Heart left ventricle (tissue), 16 donors: ENCODE data around the gene ATP1A2. TPM values are rescaled to one million over a fixed set of nuclear protein-coding genes. Genes with fewer than 3 reads are reported as not detected.
A peak's percentile ranks its signal among the peaks of the same experiment; 100 is the strongest.

ENCODE experiments used
- ATAC-seq, 4 donors: fragments of 200-7000 bp; cut with Tn5 transposase; one replicate each; pipeline ENCODE4 v1.9.1; 2020 to 2022; ENCODE audit warnings: moderate library complexity in 4 of 4, mild to moderate bottlenecking in 3 of 4, moderate number of reproducible peaks in 1 of 4
- DNase-seq, 5 donors: peaks; one replicate each; pipeline ENCODE4 v3.0.0-alpha.2; 2020
- H3K27ac ChIP-seq, 12 donors: fragments of 200-600 bp; sonication (generic) in 4 of 12; one replicate each; pipeline versions ENCODE4 v1.5.0 to v1.8.0; 2016 to 2022; ENCODE audit warnings: mild to moderate bottlenecking in 2 of 12
- H3K27me3 ChIP-seq, 9 donors: fragments of 200-600 bp; sonication (generic) in 2 of 9; one replicate each; pipeline versions ENCODE4 v1.5.1 to v1.8.0; 2016 to 2022; ENCODE audit warnings: mild to moderate bottlenecking in 3 of 9
- H3K36me3 ChIP-seq, 9 donors: fragments of 200-600 bp; sonication (generic) in 2 of 9; one replicate each; pipeline versions ENCODE4 v1.5.0 to v1.8.0; 2018 to 2022; ENCODE audit warnings: mild to moderate bottlenecking in 2 of 9
- H3K4me1 ChIP-seq, 12 donors: fragments of 200-600 bp; sonication (generic) in 4 of 12; one replicate each; pipeline versions ENCODE4 v1.5.0 to v1.8.0; 2016 to 2022; ENCODE audit warnings: mild to moderate bottlenecking in 3 of 12
- H3K4me3 ChIP-seq, 12 donors: fragments of 200-600 bp; sonication (generic) in 4 of 12; one replicate each; pipeline versions ENCODE4 v1.5.0 to v1.8.0; 2017 to 2022; ENCODE audit warnings: mild to moderate bottlenecking in 9 of 12, moderate library complexity in 4 of 12
- H3K9me3 ChIP-seq, 12 donors: fragments of 200-600 bp; sonication (generic) in 4 of 12; one replicate each; pipeline versions ENCODE4 v1.5.0 to v1.8.0; 2016 to 2022; ENCODE audit warnings: mild to moderate bottlenecking in 1 of 12
- CTCF ChIP-seq, 12 donors: fragments of 200-600 bp; sonication (generic) in 4 of 12; IDR thresholded peaks; one replicate each; pipeline versions ENCODE4 v1.5.0 to v1.8.0; 2018 to 2022; ENCODE audit warnings: antibody characterized with exemption in 12 of 12, mild to moderate bottlenecking in 5 of 12
- POLR2A ChIP-seq, 2 donors: fragments of 450-650 bp; IDR thresholded peaks; one replicate each; pipeline ENCODE4 v1.6.1; 2017; ENCODE audit warnings: antibody characterized with exemption in 2 of 2, mild to moderate bottlenecking in 2 of 2, moderate library complexity in 2 of 2
- WGBS, 4 donors: extraction: QIAGEN DNeasy Blood & Tissue Kit in 2 of 4; methylation state at CpG; one replicate each; pipeline versions ENCODE4 v1.1.5 to v1.1.7; 2013 to 2018; 5-methylcytosine and 5-hydroxymethylcytosine counted together
- intact Hi-C, 10 donors: fragments of 100-400 bp; cut with DNase I; formaldehyde crosslinking; loops; one replicate each; pipeline versions ENCODE4 v1.11.1 to v1.14.2; 2022
- polyA plus RNA-seq, 2 donors: library from polyadenylated mRNA; stranded (reverse); fragments of 200-250 nt; gene quantifications; one replicate each; pipeline ENCODE4 v1.2.3, GENCODE V29; 2013
- total RNA-seq, 9 donors: library from RNA; depleted of rRNA in 2 of 9; stranded (reverse); fragments of >200 nt in 2 of 9; fragmentation: NEBNext Ultra II Directional in 3 of 9; extraction: Animal tissue kit (Norgen Biotek cat#: 25700) in 3 of 9; gene quantifications; one replicate each; pipeline versions ENCODE4 v1.1.0 to v1.2.4, GENCODE V29; 2016 to 2023
- donor health status: ischemic (EF 13 %, LVEDD 7.1; RV severe dilation, severe dysfunction).
- donor health status: healthy with polysubstance abuse.
- donor health status: DM: no; HTN: yes; CAD: no.
- donor health status: DM: no; HTN: no; CAD: no.
- donor health status: ischemic (EF 25% LVEDD 6.9; RV normal size, moderate dysfunction).
- donor health status: ischemic (EF 25% LVEDD 5.7; RV mildly dilated, moderate dysfunction).
- donor health status: healthy.
- donor health status: DM: yes; HTN: yes; CAD: no.
- donor health status: ischemic (EF 35%, LVEDD 5.7; RV mildly dilated, moderate dysfunction).
- donor health status: nonischemic (EF 11% LVEDD 7.7; RV severe dilation, severe dysfunction).
- donor health status: DM: yes; HTN: yes; CAD: no.
- donor health status: PGD.
- donor health status: ischemic (EF 29% LVEDD 5.4; RV normal size, mild dysfunction).
- donor health status: nonischemic (EF 23%, LVEDD 6.1; RV moderate dilation, normal function).

Gene ATP1A2
- total and polyA plus RNA-seq, 11 donors: 29.5 to 393 (median 255) TPM

GRCh38 chr1:160078512-160079195 lies 36.9 kb upstream of the ATP1A2 start:
- Histone ChIP-seq H3K36me3 (no peaks in the 10 kb centered on the region), H3K4me3 (no peak overlapping the region), H3K9me3 (no peaks in the 10 kb centered on the region), H3K27me3 (peaks cover 0 to 61% (median 29%) of the 10 kb centered on the region in 9 donors), H3K27ac (no peak overlapping the region), H3K4me1 (peaks cover 0 to 37% (median under 1%) of the 10 kb centered on the region in 12 donors)
- TF ChIP-seq POLR2A (IDR thresholded peaks at IDR 0.05): no peak
- peak; percentile 36 to 86 (median 57) for TF ChIP-seq CTCF (IDR thresholded peaks at IDR 0.05)
- intact Hi-C loops: no loop called here
- DNase-seq (no peak), ATAC-seq (peak in 2 of 4 donors; percentile 33 to 48)
- WGBS, 4 donors: 20 to 25% (median 22%) methylated on average over 8 of the region's 8 CpGs

GRCh38 chr1:160079448-160079847 lies 36.1 kb upstream of the ATP1A2 start:
- no peak for DNase-seq
- Histone ChIP-seq H3K4me3 (no peak overlapping the region), H3K36me3 (no peaks in the 10 kb centered on the region), H3K4me1 (peaks cover 0 to 45% (median 4%) of the 10 kb centered on the region in 12 donors), H3K27me3 (peaks cover 0 to 69% (median 32%) of the 10 kb centered on the region in 9 donors), H3K27ac (no peak overlapping the region), H3K9me3 (no peaks in the 10 kb centered on the region)
- 69 to 74% (median 72%) methylated on average over 4 of the region's 4 CpGs for WGBS, 4 donors
- intact Hi-C loops: no loop called here
- TF ChIP-seq CTCF (IDR thresholded peaks at IDR 0.05) (no peak), POLR2A (IDR thresholded peaks at IDR 0.05) (no peak)
- ATAC-seq: no peak

GRCh38 chr1:160080381-160081100 lies 35.0 kb upstream of the ATP1A2 start:
- DNase-seq: no peak
- WGBS, 4 donors: 61 to 67% (median 63%) methylated on average over 6 of the region's 6 CpGs
- Histone ChIP-seq H3K27ac (no peak overlapping the region), H3K9me3 (no peaks in the 10 kb centered on the region), H3K4me3 (no peak overlapping the region), H3K4me1 (peaks cover 0 to 35% (median 4%) of the 10 kb centered on the region in 12 donors), H3K27me3 (peaks cover 0 to 71% (median 32%) of the 10 kb centered on the region in 9 donors), H3K36me3 (no peaks in the 10 kb centered on the region)
- intact Hi-C loops: loop anchor here in 4 of 10 donors (5.0 to 10.0 kb wide), 2 partner anchors 33 to 294 kb away; no protein-coding TSS in a partner anchor
- ATAC-seq: no peak
- TF ChIP-seq CTCF (IDR thresholded peaks at IDR 0.05) (no peak), POLR2A (IDR thresholded peaks at IDR 0.05) (no peak)

GRCh38 chr1:160081261-160081936 lies 34.2 kb upstream of the ATP1A2 start, which contains the start of gene KCNJ9:
Gene KCNJ9 (plus strand): TSS chr1:160081538. CDS start chr1:160084031, 2,493 bp downstream.
- intact Hi-C loops: loop anchor here in 4 of 10 donors (5.0 to 10.0 kb wide), 2 partner anchors 34 to 293 kb away; no protein-coding TSS in a partner anchor
- DNase-seq (no peak), ATAC-seq (no peak)
- no peaks in the 10 kb centered on the region for H3K36me3 ChIP-seq
- 16 to 23% (median 18%) methylated on average over 14 of the region's 14 CpGs for WGBS, 4 donors
- peaks cover 0 to 27% (median 4%) of the 10 kb centered on the region in 12 donors for H3K4me1 ChIP-seq
- peaks cover 0 to 70% (median 32%) of the 10 kb centered on the region in 9 donors for H3K27me3 ChIP-seq
- no peak for TF ChIP-seq CTCF (IDR thresholded peaks at IDR 0.05)
- TF ChIP-seq POLR2A (IDR thresholded peaks at IDR 0.05): no peak
- no peaks in the 10 kb centered on the region for H3K9me3 ChIP-seq
- H3K4me3 ChIP-seq: no peak within 1 kb of the TSS
- H3K27ac ChIP-seq: no peak within 1 kb of the TSS
